Transverse colon (tissue), 4 donors: ENCODE data around the gene CCDC40. TPM values are rescaled to one million over a fixed set of nuclear protein-coding genes. Genes with fewer than 3 reads are reported as not detected.
"Not testable (repeated sequence)": the region's sequence is repeated elsewhere in the genome, so short reads cannot be mapped to it uniquely, and the experiment has no call there.

Experiments
- DNase-seq: peaks from one replicate; pipeline ENCODE4 v3.0.0-alpha.2; 2019
- H3K27ac ChIP-seq, 4 donors: fragments of 200-600 bp; sonication (generic); 2 replicates each; pipeline ENCODE4 v1.5.1; 2016 to 2018; ENCODE audit warnings: inconsistent platforms in 4 of 4
- H3K27me3 ChIP-seq: fragments of 200-600 bp; sonication (generic); 2 replicates; pipeline ENCODE4 v1.5.1; 2017; ENCODE audit warnings: inconsistent platforms
- H3K36me3 ChIP-seq, 4 donors: fragments of 200-600 bp; sonication (generic); 2 replicates each; pipeline ENCODE4 v1.5.1; 2017 to 2019; ENCODE audit warnings: inconsistent platforms in 4 of 4
- H3K4me1 ChIP-seq, 4 donors: fragments of 200-600 bp; sonication (generic); 2 replicates each; pipeline ENCODE4 v1.5.1; 2017 to 2020; ENCODE audit warnings: inconsistent platforms in 4 of 4
- H3K4me3 ChIP-seq, 4 donors: fragments of 200-600 bp; sonication (generic); 1 replicate in 1 of 4; 2 replicates in 3 of 4; pipeline versions ENCODE4 v1.5.1 to v1.6.1; 2017 to 2019; ENCODE audit warnings: inconsistent platforms in 4 of 4
- H3K9me3 ChIP-seq, 2 donors: fragments of 200-600 bp; sonication (generic); 2 replicates each; pipeline ENCODE4 v1.5.1; 2017 to 2019; ENCODE audit warnings: inconsistent platforms in 2 of 2
- CTCF ChIP-seq, 5 experiments: fragments of 200-600 bp in 3 of 5; fragments of 450-650 bp in 2 of 5; sonication (generic) in 3 of 5; IDR thresholded peaks; 1 replicate in 2 of 5; 2 replicates in 3 of 5; pipeline ENCODE4 v1.5.1; 2016 to 2017; ENCODE audit warnings: antibody characterized with exemption in 5 of 5, inconsistent platforms in 3 of 5, mild to moderate bottlenecking in 2 of 5, moderate library complexity in 1 of 5
- EP300 ChIP-seq: sonication (generic); formaldehyde crosslinking; IDR thresholded peaks from one replicate; pipeline ENCODE4 v1.6.1; 2017; ENCODE audit warnings: antibody characterized with exemption, low read depth
- POLR2A ChIP-seq: fragments of 450-650 bp; IDR thresholded peaks from one replicate; pipeline ENCODE4 v1.6.1; 2016; ENCODE audit warnings: antibody characterized with exemption, mild to moderate bottlenecking, moderate library complexity
- POLR2AphosphoS5 ChIP-seq, 3 donors: sonication (generic); formaldehyde crosslinking; IDR thresholded peaks; one replicate each; pipeline ENCODE4 v1.6.1; 2016; ENCODE audit warnings: antibody characterized with exemption in 3 of 3
- WGBS, 2 donors: methylation state at CpG; one replicate each; pipeline ENCODE4 v1.1.5; 2018; ENCODE audit warnings: low coverage in 1 of 2; 5-methylcytosine and 5-hydroxymethylcytosine counted together
- in situ Hi-C, 4 donors: fragments of 200-750 bp; cut with MboI; loops; one replicate each; pipeline versions ENCODE4 v1.15.0 to v1.15.1; 2017; ENCODE audit warnings: low sequenced_read_pairs in 3 of 4, low pct_ligation_motif_present in 1 of 4, low pct_unique_long_range_greater_than_20kb in 1 of 4
- intact Hi-C: fragments of 100-400 bp; cut with DNase I; formaldehyde crosslinking; loops from one replicate; pipeline ENCODE4 v1.15.1; 2023; ENCODE audit warnings: low total_unique reads
- total RNA-seq, 4 donors: library from RNA; depleted of rRNA; stranded (reverse); fragments of >200 nt; gene quantifications; one replicate each; pipeline ENCODE4 v1.1.0, GENCODE V29; 2016

The CCDC40 gene
- total RNA-seq, 4 donors from 2014 or later: 0.75 to 2.8 (median 2.0) TPM

- TF ChIP-seq CTCF (IDR thresholded peaks at IDR 0.05) (no peak), POLR2A (no peak), POLR2AphosphoS5 (IDR thresholded peaks at IDR 0.05) (no peak), EP300 (no peak)
- H3K4me3 ChIP-seq: no peak overlapping the region
- H3K27me3 ChIP-seq: no peaks in the 10 kb centered on the region
- no peaks in the 10 kb centered on the region for H3K9me3 ChIP-seq
- peaks cover 0 to 5% (median 0%) of the 10 kb centered on the region in 4 donors for H3K4me1 ChIP-seq
- H3K36me3 ChIP-seq: no peaks in the 10 kb centered on the region
- intact Hi-C loops (no loop called here), in situ Hi-C loops (no loop called here)
- DNase-seq: no peak
- 81 to 100% methylated on average over 1 to 6 of the region's 6 CpGs for WGBS, 2 donors
- no peak overlapping the region for H3K27ac ChIP-seq
Measured at GRCh38 chr17:80043963-80044362, 7.5 kb downstream of the CCDC40 start.

GRCh38 chr17:80045703-80046102 is 9.3 kb downstream of the CCDC40 start:
- 25 to 42% methylated on average over 3 to 4 of the region's 4 CpGs for WGBS, 2 donors

DNA sequence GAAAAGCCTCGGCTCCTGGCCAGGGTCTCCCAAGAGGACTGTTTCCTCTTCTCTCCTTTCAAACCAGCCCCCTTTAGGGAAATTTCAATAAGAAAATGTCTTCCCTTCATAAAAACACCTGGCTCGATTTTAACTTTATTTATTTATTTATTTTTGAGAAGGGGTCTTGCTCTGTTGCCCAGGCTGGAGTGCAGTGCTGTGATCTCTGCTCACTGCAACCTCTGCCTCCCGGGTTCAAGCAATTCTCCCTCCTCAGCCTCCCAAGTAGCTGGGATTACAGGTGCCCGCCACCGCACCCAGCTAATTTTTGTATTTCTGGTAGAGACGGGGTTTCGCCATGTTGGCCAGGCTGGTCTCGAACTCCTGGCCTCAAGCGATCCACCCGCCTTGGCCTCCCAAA is 10.3 kb downstream of the CCDC40 start:
- in situ Hi-C loops, H3K4me1 ChIP-seq, H3K36me3 ChIP-seq, H3K27me3 ChIP-seq, DNase-seq, H3K27ac ChIP-seq, H3K9me3 ChIP-seq, intact Hi-C loops, H3K4me3 ChIP-seq: not testable (repeated sequence)
- WGBS, 2 donors: 82 to 91% methylated on average over 3 to 10 of the region's 10 CpGs

More at GRCh38 chr17:80045703-80046102, 9.3 kb downstream of the CCDC40 start:
- Histone ChIP-seq H3K27ac (no peak overlapping the region), H3K4me1 (peaks cover 0 to 5% (median 0%) of the 10 kb centered on the region in 4 donors), H3K27me3 (no peaks in the 10 kb centered on the region), H3K36me3 (no peaks in the 10 kb centered on the region), H3K4me3 (no peak overlapping the region), H3K9me3 (no peaks in the 10 kb centered on the region)
- in situ Hi-C loops (no loop called here), intact Hi-C loops (no loop called here)
- TF ChIP-seq EP300: no peak
- no peak for TF ChIP-seq CTCF (IDR thresholded peaks at IDR 0.05)
- TF ChIP-seq POLR2A: no peak
- TF ChIP-seq POLR2AphosphoS5 (IDR thresholded peaks at IDR 0.05): no peak
- DNase-seq: no peak

DNA sequence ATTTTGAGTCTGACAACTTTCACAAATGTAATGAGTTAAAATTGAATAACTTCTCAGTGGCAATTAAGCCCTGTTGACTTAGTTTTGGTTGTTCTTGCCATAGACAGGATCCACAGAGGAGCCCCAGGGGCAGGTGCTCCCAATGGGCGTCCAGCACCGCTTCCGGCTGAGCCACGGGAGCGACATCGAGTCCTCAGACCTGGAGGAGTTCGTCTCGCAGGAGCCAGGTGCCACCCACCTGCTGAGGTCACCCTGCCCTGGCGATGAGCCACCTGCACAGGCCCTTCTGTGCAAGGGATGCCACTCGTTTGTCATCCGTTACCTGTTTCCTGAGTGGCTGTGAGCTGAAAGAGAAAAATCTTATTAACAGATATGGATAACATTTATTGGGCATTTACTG is 10.7 kb downstream of the CCDC40 start:
- WGBS, 2 donors: 83% methylated on average over 11 of the region's 11 CpGs; no CpG with 5 or more reads in 1 of the 2 donors
- no peaks in the 10 kb centered on the region for H3K9me3 ChIP-seq
- in situ Hi-C loops: no loop called here
- TF ChIP-seq POLR2A (no peak), EP300 (no peak), POLR2AphosphoS5 (IDR thresholded peaks at IDR 0.05) (no peak), CTCF (IDR thresholded peaks at IDR 0.05) (no peak)
- intact Hi-C loops: no loop called here
- peaks cover 0 to 5% (median 0%) of the 10 kb centered on the region in 4 donors for H3K4me1 ChIP-seq
- H3K27me3 ChIP-seq: no peaks in the 10 kb centered on the region
- DNase-seq: no peak
- H3K4me3 ChIP-seq: no peak overlapping the region
- H3K27ac ChIP-seq: no peak overlapping the region
- no peaks in the 10 kb centered on the region for H3K36me3 ChIP-seq

DNA sequence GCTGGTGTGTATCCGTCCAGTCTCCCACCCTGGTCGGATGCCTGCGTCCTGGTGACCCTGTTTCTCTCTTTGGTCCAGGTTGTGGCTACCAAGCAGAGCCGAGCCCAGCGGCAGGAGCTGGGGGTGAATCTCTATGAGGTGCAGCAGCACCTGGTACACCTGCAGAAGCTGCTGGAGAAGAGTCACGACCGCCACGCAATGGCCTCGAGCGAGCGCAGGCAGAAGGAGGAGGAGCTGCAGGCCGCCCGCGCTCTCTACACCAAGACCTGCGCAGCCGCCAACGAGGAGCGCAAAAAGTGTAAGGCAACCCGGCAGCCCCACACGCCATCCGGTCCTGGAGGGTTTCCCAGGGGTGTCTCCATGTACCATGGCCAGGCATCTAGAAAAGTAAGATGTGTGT is 13.5 kb downstream of the CCDC40 start:
- no peak for DNase-seq
- intact Hi-C loops (no loop called here), in situ Hi-C loops (no loop called here)
- TF ChIP-seq POLR2AphosphoS5 (IDR thresholded peaks at IDR 0.05): no peak
- no peak for TF ChIP-seq POLR2A
- TF ChIP-seq CTCF (IDR thresholded peaks at IDR 0.05): no peak
- TF ChIP-seq EP300: no peak
- H3K27ac ChIP-seq: no peak overlapping the region
- H3K9me3 ChIP-seq: no peaks in the 10 kb centered on the region
- H3K4me1 ChIP-seq: peaks cover 5 to 21% (median 13%) of the 10 kb centered on the region in 4 donors
- no peak overlapping the region for H3K4me3 ChIP-seq
- no peaks in the 10 kb centered on the region for H3K36me3 ChIP-seq
- WGBS, 2 donors: 94 to 100% methylated on average over 5 to 21 of the region's 21 CpGs
- no peaks in the 10 kb centered on the region for H3K27me3 ChIP-seq
